Stimulated activated CD4-positive, alpha-beta T cell treated with anti-CD3 and anti-CD28 coated beads, Interleukin-4, amount 100 ng/mL, for 1 hour (primary cell): Measurements from ENCODE around the gene PPIP5K2.
A peak's percentile ranks its signal among the peaks of the same experiment; 100 is the strongest.

Experiments used
- DNase-seq: peaks from one replicate; pipeline ENCODE4 v3.0.0-alpha.2; 2020

Gene PPIP5K2

DNA sequence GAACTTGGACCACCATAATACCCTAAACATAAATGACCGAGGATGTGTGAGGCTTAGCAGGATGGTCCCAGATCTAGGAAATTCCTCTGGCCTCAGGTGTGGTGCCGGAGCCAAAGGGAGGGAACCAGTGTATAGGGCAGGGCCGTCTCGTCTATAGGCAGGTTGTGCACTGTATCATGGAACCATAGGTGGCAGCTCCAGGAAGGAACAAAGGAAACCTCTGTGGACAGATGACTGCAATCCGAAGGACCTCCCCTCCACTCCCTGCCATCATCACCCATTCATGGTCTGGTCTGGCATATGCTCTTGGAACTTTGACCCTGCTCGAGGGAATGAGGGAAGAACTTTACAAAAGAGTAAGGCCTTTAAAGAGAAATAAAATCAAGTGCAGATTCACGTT, 135.6 kb downstream of the PPIP5K2 start:
- DNase-seq: no peak

DNA sequence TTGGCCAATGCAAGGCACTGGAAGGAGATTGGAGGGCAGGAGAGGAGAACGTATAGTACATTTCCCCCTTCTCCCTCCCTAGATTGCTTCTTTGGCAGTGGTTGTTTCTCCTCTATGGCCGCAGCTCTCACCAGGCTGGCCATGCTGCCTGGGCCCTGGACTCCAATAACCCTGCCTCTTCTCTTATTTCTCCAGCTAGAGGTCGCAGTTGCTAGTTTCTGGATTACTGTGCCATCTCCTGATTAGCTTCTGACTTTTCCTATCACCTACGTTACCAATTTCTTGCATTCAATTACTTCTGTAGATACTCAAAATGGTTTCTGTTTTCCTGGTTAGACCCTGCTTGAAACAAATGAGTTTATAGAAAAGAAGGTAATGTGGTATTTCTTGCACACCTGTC, 136.1 kb downstream of the PPIP5K2 start:
- no peak for DNase-seq

DNA sequence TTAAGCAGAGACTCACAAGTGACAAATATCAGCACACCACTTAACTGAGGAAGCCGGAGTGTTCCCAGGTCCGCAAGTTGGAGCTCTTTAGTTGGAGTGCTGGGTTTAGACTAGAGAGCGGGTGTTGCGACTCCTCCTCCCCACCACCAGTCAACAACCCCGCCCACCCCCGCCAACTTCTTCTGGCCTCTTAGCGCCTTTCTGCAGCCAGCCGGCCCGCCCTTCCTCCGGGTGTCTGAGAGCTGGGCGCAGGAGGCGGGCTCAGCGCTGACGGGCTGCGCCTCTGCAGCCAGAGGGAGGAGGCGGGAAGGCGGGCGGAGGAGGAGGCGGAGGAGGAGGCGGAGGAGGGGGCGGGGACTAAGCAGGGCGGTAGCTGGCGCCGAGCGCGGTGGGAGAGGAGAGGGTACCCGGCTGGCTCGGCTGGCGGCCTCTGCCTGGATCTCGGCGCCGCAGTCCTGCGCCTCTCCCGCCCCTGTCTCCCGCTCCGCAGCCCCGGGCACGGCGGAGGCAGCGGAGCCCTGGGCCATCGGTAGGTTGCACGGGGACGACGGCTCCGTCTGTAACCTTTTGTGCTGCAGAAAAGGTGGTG, 138.4 kb downstream of the PPIP5K2 start, which contains the start of gene MACIR:
TSS of gene MACIR (plus strand) at position 396 of the 589 bp plus-strand sequence. CDS start 17,157 bp downstream, outside the sequence.
- DNase-seq: peak; percentile 87

DNA sequence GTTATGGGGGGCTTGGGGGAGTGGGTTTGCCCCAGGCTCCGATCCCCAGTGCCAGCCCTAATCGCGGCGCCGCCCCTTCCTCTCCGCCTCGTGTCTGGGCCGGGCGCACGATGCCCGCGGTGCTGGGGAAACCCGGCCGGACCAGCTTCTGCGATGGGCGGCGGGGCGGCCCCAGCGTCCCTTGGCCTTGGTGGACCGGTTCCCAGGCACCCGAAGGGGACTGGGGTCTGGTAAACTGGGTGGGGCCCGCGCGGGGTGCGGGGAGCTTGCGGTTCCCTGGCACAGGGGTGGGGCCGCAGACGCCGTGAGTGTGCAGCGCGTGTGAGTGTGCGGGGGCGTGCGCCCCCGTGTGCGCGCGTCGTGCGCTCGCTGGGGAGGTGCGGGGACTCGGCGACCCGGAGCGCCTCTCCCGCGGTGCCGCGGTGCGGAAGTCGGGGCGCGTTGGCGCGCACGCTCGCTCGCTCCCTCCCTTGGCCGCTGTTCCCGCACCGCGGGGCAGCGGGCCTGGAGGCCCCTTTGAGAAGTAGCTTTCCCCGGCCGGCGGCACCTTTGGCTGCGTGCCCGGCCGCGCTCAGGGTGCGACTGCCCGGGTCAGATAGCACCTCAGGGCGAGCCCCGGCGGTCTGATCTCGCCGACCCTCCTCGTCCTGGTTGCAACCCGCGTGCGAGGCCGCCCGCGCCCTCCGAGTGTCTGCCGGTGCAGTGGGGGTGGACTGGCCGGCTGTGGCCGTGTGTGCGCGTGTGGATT, 139.0 kb downstream of the PPIP5K2 start:
- DNase-seq: peak; percentile 63

DNA sequence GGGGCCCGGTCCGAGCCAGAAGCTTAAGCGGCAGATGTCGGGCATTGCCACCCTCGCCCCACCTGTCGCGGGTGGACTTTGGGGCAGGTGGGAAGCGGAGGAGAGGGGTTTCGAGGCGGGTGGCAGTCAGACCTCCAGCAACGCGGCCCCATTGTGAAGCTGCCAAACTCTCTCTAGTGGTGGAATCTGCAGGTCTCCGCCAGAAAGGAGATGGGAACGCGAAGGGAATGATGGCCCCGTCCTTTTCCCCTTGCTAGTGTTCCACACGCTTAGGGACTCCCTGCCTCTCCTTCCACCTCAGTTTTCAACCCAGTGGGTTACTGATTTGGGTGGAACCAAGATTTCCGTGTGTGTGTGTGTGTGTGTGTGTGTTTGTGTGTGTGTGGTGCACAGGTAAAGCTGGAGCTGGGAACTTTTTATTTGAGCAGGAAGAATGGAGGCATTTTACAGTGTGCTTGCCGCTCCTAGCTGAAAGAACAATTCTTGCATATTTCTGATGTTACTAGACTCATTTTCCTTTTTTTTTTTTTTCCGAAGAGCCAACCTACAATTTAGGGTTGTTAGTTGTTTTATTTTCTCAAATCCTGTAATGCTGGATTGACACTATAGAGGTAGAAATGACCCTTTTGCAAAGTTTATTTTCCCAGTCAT, 139.7 kb downstream of the PPIP5K2 start:
- no peak for DNase-seq

DNA sequence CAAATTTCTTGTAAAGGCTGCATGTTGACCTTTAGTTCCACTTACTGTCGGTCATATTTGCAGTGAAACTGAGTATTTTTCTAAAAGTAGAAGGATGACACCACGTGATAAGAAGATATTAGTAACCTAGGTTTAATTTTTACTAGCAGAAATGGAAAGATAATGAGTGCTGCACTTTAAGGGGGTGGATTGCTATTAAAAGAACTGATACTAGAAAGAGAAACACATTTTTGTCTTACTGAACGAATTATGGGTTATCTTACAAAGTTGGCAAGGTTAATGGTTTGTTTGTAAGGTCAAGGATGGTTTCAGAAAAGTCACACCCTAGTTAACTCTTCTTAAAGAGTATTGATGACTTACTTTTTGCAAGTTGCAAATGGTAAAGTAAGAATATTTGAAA, 140.8 kb downstream of the PPIP5K2 start:
- no peak for DNase-seq
